BE2C (cell line): ENCODE results near the gene NR5A1.

ENCODE experiments used
- DNase-seq: peaks from one replicate; pipeline ENCODE4 v3.0.0-alpha.2; 2020
- H3K27me3 ChIP-seq: fragments of 250-450 bp; sonication (Bioruptor Pico); 2 replicates; pipeline ENCODE4 v1.5.1; 2020; ENCODE audit warnings: mild to moderate bottlenecking
- H3K36me3 ChIP-seq: fragments of 250-450 bp; sonication (Bioruptor Pico); 2 replicates; pipeline ENCODE4 v1.5.1; 2020; ENCODE audit warnings: mild to moderate bottlenecking
- H3K4me1 ChIP-seq: fragments of 250-450 bp; sonication (Bioruptor Pico); 2 replicates; pipeline ENCODE4 v1.5.1; 2020
- H3K4me3 ChIP-seq: 2 replicates; pipeline ENCODE4 v1.5.1; 2011; ENCODE audit warnings: low read depth, low read length
- H3K9me3 ChIP-seq: fragments of 250-450 bp; sonication (Bioruptor Pico); 2 replicates; pipeline ENCODE4 v1.5.1; 2020
- CTCF ChIP-seq: IDR thresholded peaks from 2 replicates; pipeline ENCODE4 v1.5.1; 2012; ENCODE audit warnings: mild to moderate bottlenecking, low read depth, low read length

NR5A1 gene

GRCh38 chr9:124465736-124466135 lies 41.5 kb downstream of the NR5A1 start:
- no peak for TF ChIP-seq CTCF
- H3K36me3 ChIP-seq, result no peaks in the 10 kb centered on the region
- no peak for DNase-seq
- no peaks in the 10 kb centered on the region; the same call in 1 of the 2 replicates for H3K9me3 ChIP-seq
- no peak overlapping the region for H3K4me3 ChIP-seq
- no peaks in the 10 kb centered on the region for H3K27me3 ChIP-seq
- H3K4me1 ChIP-seq, result no peaks in the 10 kb centered on the region

DNA sequence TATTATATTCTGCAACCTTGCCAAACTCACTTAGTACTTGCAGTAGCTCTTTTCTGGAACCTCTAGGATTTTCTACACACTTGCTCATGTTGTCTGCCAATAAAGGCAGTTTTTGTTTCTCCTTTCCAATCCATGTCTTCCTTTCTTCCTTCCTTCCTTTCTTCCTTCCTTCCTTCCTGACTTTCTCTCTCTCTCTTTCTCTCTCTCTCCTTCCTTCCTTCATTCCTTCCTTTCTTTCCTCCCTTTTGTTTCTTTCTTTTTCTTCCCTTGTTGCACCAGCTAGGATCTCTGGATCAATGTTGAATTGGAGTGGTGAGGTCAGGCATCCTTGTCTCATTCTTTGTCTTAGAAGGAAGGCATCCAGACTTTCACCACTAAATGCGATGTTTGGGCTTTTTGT lies 44.5 kb downstream of the NR5A1 start:
- Histone ChIP-seq H3K27me3 (no peaks in the 10 kb centered on the region), H3K4me3 (no peak overlapping the region), H3K36me3 (no peaks in the 10 kb centered on the region), H3K9me3 (no peaks in the 10 kb centered on the region; the same call in 1 of the 2 replicates), H3K4me1 (no peaks in the 10 kb centered on the region)
- no peak for TF ChIP-seq CTCF
- DNase-seq, result no peak

- H3K27me3 ChIP-seq, result no peaks in the 10 kb centered on the region
- no peaks in the 10 kb centered on the region for H3K4me1 ChIP-seq
- H3K9me3 ChIP-seq, result no peaks in the 10 kb centered on the region
- no peak for TF ChIP-seq CTCF
- DNase-seq, result no peak
- H3K36me3 ChIP-seq, result no peaks in the 10 kb centered on the region
- no peak overlapping the region for H3K4me3 ChIP-seq
These were observed 48.8 kb downstream of the NR5A1 start for GRCh38 chr9:124458441-124458840.

- Histone ChIP-seq H3K27me3 (no peaks in the 10 kb centered on the region), H3K36me3 (no peaks in the 10 kb centered on the region), H3K4me3 (no peak overlapping the region), H3K4me1 (no peaks in the 10 kb centered on the region), H3K9me3 (no peaks in the 10 kb centered on the region)
- DNase-seq, result no peak
- TF ChIP-seq CTCF, result no peak
These were observed 49.2 kb downstream of the NR5A1 start for GRCh38 chr9:124457887-124458431.

DNA sequence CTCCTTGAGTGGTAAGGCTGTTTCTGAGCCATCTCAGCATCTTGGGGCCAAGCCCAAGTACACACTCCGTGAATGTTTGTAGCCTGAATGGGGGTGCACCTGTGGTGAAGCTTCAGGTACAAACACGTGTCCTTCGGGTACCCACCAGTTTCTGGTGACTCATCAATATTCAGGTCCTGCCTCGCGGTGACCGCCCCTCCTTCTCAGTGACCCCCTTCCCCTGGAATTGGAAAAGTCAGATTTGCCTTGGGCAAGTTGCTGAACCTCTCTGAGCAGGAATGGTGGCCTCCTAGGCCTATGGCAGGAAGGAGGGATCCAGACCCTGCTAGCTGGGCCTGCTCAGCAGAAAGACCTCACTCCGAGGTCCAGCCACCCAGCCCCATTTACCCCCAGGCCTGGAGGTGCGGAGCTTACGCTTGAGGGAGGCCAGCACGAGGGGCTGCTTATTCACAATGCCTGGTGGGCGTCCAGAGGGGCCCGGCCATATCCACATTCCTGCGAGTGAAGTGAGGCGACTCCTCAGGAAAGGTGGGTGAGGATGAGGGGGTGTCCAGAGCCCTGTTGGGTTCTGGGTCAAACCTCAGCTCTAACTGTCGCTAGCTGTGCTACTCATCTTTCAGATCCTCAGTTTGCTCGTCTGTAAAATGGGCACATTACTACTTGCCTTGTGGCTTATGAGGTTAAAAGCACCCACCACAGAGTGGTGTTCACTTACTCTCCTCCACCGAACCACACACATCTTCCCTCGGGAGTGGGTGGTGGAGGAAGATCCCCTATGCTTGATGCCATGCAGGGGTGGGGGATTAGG lies 49.9 kb downstream of the NR5A1 start:
- Histone ChIP-seq H3K4me1 (no peaks in the 10 kb centered on the region), H3K36me3 (no peaks in the 10 kb centered on the region), H3K9me3 (no peaks in the 10 kb centered on the region), H3K4me3 (no peak overlapping the region), H3K27me3 (no peaks in the 10 kb centered on the region)
- no peak for DNase-seq
- TF ChIP-seq CTCF, result no peak
